ENCODE results near the gene RFX3. TPM values are rescaled to one million over a fixed set of nuclear protein-coding genes. Genes with fewer than 3 reads are reported as not detected.
A peak's percentile ranks its signal among the peaks of the same experiment; 100 is the strongest.

Gene RFX3
- total and polyA plus RNA-seq, 2 of the 13 experiments (the other 11 are each of a cell fraction or from before 2014, with no cell fraction given) = 2.7 to 5.3 TPM

DNA sequence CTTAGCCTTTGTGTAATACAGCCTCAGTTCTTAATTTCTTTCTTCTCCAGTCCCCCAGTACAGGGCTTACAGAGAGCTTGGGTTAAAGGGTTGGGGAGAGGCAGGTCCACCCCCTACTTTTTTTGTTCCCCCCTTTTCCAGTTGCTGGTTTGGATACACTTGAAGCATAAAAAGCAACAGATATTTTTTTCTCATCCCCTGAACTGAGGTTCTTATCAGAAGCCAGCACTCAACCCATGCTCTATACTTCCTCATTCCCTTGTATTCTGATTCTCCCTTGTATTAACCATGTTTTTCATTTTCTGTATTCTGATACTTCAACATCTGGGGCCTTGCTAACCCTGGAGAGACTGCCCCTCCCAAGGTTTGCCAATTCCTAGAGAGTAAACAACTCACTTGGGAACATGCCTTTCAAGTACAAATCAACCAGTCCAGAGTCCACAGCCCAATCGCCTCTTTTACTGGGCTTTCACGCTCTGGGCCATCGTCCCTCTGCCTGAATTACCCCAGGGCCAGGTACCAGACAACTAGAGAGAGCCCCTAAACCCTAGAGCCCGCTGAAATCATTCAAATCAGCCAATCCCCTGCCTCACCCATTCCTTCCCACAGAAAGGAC is 348.5 kb downstream of the RFX3 start (continued):
- TF ChIP-seq, protein P1, sequence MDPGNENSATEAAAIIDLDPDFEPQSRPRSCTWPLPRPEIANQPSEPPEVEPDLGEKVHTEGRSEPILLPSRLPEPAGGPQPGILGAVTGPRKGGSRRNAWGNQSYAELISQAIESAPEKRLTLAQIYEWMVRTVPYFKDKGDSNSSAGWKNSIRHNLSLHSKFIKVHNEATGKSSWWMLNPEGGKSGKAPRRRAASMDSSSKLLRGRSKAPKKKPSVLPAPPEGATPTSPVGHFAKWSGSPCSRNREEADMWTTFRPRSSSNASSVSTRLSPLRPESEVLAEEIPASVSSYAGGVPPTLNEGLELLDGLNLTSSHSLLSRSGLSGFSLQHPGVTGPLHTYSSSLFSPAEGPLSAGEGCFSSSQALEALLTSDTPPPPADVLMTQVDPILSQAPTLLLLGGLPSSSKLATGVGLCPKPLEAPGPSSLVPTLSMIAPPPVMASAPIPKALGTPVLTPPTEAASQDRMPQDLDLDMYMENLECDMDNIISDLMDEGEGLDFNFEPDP (CRISPR knock-in tag; conservative IDR thresholded peaks at IDR 0.05) = no peak
- TF ChIP-seq JUND (CRISPR knock-in tag; IDR thresholded peaks at IDR 0.05) = no peak
- TF ChIP-seq NFATC3 (CRISPR knock-in tag; IDR thresholded peaks at IDR 0.05) = no peak
- TF ChIP-seq, protein P2, sequence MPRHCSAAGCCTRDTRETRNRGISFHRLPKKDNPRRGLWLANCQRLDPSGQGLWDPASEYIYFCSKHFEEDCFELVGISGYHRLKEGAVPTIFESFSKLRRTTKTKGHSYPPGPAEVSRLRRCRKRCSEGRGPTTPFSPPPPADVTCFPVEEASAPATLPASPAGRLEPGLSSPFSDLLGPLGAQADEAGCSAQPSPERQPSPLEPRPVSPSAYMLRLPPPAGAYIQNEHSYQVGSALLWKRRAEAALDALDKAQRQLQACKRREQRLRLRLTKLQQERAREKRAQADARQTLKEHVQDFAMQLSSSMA (CRISPR knock-in tag; IDR thresholded peaks at IDR 0.05) = no peak
- TF ChIP-seq HNRNPL (IDR thresholded peaks at IDR 0.05; ENCODE audit: low read depth, low read length) = no peak
- no peak for TF ChIP-seq KAT7 (CRISPR knock-in tag; IDR thresholded peaks at IDR 0.05; ENCODE audit: borderline replicate concordance)
- peak; percentile 100 for TF ChIP-seq BCL6 (CRISPR knock-in tag; IDR thresholded peaks at IDR 0.05)
- no peak for TF ChIP-seq KDM2A (CRISPR knock-in tag; IDR thresholded peaks at IDR 0.05; ENCODE audit: borderline replicate concordance, low read depth)
- no peak for TF ChIP-seq ZNF605 (CRISPR knock-in tag; IDR thresholded peaks at IDR 0.05)
- TF ChIP-seq, protein P3, sequence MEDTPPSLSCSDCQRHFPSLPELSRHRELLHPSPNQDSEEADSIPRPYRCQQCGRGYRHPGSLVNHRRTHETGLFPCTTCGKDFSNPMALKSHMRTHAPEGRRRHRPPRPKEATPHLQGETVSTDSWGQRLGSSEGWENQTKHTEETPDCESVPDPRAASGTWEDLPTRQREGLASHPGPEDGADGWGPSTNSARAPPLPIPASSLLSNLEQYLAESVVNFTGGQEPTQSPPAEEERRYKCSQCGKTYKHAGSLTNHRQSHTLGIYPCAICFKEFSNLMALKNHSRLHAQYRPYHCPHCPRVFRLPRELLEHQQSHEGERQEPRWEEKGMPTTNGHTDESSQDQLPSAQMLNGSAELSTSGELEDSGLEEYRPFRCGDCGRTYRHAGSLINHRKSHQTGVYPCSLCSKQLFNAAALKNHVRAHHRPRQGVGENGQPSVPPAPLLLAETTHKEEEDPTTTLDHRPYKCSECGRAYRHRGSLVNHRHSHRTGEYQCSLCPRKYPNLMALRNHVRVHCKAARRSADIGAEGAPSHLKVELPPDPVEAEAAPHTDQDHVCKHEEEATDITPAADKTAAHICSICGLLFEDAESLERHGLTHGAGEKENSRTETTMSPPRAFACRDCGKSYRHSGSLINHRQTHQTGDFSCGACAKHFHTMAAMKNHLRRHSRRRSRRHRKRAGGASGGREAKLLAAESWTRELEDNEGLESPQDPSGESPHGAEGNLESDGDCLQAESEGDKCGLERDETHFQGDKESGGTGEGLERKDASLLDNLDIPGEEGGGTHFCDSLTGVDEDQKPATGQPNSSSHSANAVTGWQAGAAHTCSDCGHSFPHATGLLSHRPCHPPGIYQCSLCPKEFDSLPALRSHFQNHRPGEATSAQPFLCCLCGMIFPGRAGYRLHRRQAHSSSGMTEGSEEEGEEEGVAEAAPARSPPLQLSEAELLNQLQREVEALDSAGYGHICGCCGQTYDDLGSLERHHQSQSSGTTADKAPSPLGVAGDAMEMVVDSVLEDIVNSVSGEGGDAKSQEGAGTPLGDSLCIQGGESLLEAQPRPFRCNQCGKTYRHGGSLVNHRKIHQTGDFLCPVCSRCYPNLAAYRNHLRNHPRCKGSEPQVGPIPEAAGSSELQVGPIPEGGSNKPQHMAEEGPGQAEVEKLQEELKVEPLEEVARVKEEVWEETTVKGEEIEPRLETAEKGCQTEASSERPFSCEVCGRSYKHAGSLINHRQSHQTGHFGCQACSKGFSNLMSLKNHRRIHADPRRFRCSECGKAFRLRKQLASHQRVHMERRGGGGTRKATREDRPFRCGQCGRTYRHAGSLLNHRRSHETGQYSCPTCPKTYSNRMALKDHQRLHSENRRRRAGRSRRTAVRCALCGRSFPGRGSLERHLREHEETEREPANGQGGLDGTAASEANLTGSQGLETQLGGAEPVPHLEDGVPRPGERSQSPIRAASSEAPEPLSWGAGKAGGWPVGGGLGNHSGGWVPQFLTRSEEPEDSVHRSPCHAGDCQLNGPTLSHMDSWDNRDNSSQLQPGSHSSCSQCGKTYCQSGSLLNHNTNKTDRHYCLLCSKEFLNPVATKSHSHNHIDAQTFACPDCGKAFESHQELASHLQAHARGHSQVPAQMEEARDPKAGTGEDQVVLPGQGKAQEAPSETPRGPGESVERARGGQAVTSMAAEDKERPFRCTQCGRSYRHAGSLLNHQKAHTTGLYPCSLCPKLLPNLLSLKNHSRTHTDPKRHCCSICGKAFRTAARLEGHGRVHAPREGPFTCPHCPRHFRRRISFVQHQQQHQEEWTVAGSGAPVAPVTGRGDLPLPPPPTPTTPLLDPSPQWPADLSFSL (CRISPR knock-in tag; IDR thresholded peaks at IDR 0.05) = no peak
- TF ChIP-seq ZNF552 (CRISPR knock-in tag; IDR thresholded peaks at IDR 0.05; ENCODE audit: borderline replicate concordance) = no peak
- no peak for TF ChIP-seq ZNF441 (CRISPR knock-in tag; IDR thresholded peaks at IDR 0.05; ENCODE audit: borderline replicate concordance)
- TF ChIP-seq ZNF652 (CRISPR knock-in tag; IDR thresholded peaks at IDR 0.05; ENCODE audit: borderline replicate concordance, low read depth) = peak; percentile 38; the same call in 1 of the 2 replicates
- TF ChIP-seq ZFYVE20 (CRISPR knock-in tag; IDR thresholded peaks at IDR 0.05; ENCODE audit: borderline replicate concordance, low read depth) = no peak
- no peak for TF ChIP-seq ZSCAN30 (CRISPR knock-in tag; IDR thresholded peaks at IDR 0.05)
- TF ChIP-seq ZNF598 (CRISPR knock-in tag; IDR thresholded peaks at IDR 0.05; ENCODE audit: borderline replicate concordance) = no peak
- no peak for TF ChIP-seq HNRNPH1 (optimal IDR thresholded peaks at IDR 0.05; ENCODE audit: low read depth, low read length)
- TF ChIP-seq, protein P4, sequence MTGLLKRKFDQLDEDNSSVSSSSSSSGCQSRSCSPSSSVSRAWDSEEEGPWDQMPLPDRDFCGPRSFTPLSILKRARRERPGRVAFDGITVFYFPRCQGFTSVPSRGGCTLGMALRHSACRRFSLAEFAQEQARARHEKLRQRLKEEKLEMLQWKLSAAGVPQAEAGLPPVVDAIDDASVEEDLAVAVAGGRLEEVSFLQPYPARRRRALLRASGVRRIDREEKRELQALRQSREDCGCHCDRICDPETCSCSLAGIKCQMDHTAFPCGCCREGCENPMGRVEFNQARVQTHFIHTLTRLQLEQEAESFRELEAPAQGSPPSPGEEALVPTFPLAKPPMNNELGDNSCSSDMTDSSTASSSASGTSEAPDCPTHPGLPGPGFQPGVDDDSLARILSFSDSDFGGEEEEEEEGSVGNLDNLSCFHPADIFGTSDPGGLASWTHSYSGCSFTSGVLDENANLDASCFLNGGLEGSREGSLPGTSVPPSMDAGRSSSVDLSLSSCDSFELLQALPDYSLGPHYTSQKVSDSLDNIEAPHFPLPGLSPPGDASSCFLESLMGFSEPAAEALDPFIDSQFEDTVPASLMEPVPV (CRISPR knock-in tag; IDR thresholded peaks at IDR 0.05) = no peak

All from HepG2 (cell line).